ENCODE results near the gene TRAF2.
"Not testable (repeated sequence)": the region's sequence is repeated elsewhere in the genome, so short reads cannot be mapped to it uniquely, and the experiment has no call there.

The TRAF2 gene

DNA sequence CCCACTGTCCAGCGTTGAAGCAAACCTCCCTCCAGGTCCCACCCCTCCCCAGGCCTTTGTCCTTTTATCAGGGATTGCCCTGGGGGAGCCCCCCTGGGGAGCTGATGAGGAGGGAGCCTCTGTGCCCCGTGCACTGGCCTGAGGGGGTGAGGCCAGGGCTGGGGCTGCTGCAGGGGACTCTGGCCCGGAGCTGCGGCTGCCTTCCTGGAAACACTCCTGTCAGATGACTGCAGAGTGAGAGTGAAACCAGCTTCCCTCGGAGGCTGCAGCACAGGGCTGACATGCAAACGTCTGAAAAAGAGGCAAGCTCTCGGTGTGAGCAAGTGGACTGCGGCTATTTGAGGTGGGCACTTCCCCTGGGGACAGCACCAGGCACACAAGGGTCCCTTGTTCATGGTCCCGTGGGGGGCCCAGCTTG, 4.6 kb upstream of the TRAF2 start:
- DNase-seq (ENCODE audit: extremely low read depth in 1 of 2, low read depth in 1 of 2), result peak; percentile 52 to 73

DNA sequence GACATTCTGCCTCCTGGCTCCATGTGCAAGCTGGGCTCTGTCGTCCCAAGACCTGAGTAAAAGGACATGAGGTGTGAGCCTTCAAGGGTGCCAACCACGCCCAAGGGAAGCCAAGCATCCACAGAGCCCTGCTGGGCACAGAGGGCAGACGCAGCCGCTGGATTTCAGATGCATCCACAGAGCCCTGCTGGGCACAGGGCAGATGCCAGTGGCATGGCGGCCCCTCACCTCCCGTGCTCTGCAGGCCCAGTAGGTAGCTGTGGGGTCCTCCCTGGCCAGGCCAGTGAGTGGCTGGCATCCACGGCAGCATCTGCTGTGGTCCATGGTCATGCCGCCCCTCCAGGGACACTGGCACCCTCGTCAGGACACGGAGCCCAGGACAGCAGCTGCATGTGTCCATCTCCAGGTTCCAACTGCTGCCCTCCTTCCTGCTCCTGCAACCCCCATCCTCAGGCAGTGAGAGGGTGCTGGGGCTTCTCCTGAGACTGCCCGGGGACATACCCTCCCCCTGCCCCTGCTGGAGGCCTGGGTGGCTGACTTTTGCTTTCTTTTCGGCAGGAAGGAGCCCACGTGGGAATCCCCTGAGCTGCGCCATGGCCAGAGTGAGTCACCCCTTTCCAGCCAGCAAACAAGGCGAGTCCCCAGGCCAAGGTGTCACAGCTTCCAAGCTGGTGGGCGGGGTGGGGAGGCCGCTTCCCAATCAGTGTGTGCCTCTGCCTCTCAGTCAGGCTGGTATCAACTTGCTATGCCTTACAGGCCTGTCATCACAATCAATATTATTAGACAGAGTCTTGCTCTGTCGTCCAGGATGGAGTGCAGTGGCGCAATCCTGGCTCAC, 4.0 kb upstream of the TRAF2 start:
- DNase-seq (ENCODE audit: extremely low read depth in 1 of 2, low read depth in 1 of 2), result peak; percentile 81 to 93

DNA sequence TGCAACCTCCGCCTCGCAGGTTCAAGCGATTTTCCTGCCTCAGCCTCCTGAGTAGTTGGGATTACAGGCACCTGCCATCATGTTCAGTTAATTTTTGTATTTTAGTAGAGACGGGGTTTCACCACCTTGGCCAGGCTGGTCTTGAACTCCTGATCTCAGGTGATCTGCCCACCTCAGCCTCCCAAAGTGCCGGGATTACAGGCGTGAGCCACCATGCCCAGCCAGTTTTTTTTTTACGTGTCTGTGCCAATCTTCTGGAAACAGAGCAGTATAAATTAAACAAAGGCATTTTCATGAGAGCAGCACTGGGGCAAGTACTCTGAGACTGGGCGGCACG, 3.4 kb upstream of the TRAF2 start:
- not testable (repeated sequence) for DNase-seq (ENCODE audit: extremely low read depth in 1 of 2, low read depth in 1 of 2)

DNA sequence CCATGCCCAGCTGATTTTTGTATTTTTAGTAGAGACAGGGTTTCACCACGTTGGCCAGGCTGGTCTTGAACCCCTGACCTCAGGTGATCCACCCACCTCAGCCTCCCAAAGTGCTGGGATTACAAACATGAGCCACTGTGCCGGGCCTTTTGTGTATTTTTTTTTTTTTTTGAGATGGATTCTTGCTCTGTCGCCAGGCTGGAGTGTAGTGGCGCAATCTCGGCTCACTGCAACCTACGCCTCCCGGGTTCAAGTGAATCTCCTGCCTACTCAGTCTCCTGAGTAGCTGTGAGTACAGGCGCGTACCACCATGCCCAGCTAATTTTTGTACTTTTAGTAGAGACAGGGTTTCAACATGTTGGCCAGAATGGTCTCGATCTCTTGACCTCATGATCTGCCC, 2.6 kb upstream of the TRAF2 start:
- DNase-seq (ENCODE audit: extremely low read depth in 1 of 2, low read depth in 1 of 2), result not testable (repeated sequence)

DNA sequence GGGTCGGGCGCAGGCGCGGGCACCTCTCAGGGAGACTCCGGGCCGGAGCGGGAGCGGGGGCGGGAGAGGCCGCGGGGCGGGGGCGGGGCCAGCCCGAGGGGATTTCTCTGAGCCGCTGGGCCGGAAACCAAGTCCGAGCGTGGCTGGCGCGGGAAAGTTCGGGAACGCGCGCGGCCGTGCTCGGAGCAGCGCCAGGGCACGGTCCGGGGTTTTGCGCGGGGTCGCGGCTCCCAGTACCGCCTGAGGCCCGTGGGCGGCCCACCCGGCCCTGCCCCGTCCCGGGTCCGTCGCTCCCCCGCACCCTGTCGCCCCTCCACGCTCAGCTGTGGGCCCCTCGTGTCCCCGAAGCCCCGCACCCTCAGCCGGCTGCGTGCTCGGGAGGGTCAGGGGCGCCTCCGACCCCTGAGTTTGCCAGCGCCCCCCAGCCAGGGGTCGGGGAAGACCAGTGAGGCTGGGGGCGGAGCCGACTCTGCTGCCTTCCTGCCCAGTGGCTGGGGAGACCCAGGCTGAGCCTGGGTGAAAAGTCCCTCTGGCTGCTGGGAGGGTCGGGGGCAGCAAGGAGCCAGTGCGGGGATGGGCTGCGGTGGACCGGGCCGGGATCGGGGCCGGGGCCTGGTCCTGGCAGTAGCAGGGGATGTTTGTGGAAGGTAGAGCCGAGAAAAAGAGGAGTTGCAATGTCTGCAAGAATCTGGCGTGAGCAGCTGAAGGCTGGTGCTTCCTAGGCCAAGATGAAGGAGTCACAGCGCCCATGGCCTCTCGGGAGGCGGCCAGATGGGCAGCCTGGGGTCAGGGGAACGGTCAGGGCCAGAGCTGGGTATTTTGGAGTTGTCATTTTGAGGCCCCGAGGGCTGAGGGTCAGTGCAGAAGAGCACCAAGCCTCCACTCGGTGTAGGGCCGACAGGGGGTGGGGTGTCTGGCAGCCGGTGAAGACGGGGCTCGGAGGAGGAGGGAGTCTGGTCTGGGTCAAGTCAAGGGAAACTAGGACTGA, 588 bp downstream of the TRAF2 start:
- no peak for DNase-seq (ENCODE audit: extremely low read depth in 1 of 2, low read depth in 1 of 2)

DNA sequence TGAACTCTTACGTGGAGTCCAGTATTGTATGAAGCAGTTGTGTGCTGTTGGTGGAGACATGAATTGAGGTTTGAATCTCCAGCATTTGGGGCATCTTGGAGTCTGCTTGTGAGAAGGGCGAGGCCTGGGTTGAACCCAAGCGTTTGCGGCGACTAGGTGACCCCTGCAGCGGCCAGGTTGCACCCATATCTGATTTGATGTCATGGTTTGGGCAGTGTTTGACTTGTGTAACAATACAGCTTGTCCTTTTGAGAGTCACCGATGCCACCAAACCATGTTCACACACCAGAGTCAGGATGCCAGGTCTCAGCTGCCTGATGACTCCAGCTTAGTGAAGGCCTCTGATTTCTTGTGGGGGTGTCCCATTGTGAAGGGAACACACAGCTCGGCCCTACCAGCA, 2.1 kb downstream of the TRAF2 start:
- DNase-seq (ENCODE audit: extremely low read depth in 1 of 2, low read depth in 1 of 2), result no peak

DNA sequence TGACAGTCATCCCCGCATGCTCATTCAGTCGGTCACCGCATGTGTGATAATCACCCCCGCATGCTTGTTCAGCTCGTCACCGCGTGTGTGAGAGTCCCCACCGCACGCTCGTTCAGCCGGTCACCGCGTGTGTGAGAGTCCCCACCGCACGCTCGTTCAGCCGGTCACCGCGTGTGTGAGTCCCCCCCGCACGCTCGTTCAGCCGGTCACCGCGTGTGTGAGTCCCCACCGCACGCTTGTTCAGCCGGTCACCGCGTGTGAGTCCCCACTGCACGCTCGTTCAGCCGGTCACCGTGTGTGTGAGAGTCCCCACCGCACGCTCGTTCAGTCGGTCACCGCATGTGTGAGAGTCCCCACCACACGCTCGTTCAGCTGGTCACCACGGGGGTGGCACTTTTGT, 3.5 kb downstream of the TRAF2 start:
- no peak for DNase-seq (ENCODE audit: extremely low read depth in 1 of 2, low read depth in 1 of 2)

DNA sequence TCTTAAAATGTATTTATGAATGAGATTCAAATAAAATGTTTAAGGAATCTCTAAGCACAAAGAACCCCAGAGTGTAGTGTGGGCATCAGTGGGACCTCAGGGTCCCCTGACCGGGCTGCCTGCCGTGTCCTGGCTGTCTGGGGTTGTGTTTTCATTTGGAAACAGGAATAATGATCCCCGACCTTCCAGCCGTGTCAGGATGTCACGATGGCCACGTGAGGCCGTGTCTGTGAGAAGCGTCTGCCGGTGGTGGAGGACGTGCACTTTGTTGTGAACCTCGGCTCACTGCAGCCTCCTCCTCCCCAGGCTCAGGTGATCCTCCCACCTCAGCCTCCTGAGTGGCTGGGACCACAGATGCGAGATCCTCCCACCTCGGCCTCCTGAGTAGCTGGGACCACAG, 4.3 kb downstream of the TRAF2 start:
- DNase-seq (ENCODE audit: extremely low read depth in 1 of 2, low read depth in 1 of 2), result no peak

DNA sequence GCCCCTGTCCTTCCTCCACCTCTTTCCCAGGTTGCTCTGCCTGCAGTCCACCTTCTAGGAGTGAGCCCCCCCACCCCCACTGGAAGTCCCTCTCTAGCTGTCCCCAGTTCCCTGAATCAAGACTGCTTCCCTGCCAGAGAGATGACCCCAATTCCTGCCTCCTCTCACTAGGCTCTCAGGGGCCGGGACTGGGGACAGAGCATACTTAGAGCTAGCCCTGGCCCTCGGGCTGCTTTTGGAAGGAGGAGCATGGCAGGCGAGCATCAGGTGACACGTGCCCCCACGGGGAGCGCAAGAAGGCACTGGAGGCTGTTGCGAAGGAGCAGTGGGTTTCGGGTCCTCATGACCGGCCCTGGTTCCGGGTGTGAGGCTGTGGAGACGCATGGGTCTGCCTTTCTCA, 9.7 kb downstream of the TRAF2 start:
- no peak for DNase-seq (ENCODE audit: extremely low read depth in 1 of 2, low read depth in 1 of 2)

DNA sequence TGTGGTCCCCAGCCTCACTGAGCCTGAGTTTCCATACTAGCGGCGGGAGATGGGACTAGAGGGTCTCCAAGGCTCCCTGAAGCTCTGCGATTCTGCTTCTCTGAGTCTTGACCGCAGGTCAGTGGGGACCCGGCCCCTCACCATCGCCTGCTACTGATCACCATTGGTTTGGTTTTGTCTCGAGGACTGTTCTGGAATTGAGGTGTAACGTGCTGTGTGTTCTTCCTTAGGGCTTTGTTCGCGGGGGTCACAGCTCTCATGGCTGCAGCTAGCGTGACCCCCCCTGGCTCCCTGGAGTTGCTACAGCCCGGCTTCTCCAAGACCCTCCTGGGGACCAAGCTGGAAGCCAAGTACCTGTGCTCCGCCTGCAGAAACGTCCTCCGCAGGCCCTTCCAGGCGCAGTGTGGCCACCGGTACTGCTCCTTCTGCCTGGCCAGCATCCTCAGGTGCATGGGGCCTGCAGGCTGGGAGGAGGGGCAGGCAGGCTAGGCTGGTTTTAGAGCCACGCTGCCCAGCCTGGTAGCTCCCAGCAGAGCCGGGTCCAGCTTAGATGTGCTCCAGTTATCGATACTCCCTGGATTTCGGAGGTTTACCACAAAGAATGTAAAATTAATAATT, 12.3 kb downstream of the TRAF2 start:
- DNase-seq (ENCODE audit: extremely low read depth in 1 of 2, low read depth in 1 of 2), result no peak

DNA sequence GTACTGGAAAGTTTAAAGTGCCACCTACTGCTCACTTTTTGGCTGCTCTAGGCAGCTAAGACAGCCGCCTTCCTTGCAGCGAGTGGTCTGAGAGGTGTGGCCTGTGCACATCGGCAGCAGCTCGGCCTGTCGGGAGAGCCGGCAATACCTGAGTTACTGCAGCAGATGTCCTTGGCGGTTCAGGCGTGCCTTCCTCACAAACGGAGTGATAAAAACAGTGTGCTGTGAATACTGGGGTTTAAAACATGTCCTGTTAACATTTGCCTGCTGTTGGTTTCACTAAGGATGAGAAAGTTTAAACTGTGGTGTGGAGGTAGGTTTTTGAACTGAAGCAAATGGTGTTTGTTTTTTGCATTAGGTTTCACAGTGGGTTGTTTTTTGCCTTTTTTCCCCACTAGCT, 12.9 kb downstream of the TRAF2 start:
- DNase-seq (ENCODE audit: extremely low read depth in 1 of 2, low read depth in 1 of 2), result no peak

DNA sequence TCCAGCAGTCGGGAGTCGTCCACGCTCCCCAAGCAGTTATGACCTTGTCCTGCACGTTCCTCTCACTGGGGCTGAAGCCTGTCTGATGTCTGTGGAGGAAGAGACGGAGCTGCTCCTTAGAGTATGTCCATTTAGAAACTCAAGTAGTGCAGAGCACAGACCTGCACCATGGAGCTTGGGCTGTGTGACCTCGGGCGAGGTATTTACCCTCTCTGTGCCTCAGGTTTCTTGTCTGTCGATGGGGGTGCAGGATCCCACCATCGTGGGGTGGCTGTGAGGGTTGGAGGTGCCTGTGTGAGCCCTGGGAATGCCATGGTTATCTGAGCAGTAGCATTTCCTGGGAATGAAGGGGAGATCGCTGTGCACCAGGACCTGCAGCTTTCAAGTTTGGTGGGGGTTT, 14.2 kb downstream of the TRAF2 start:
- DNase-seq (ENCODE audit: extremely low read depth in 1 of 2, low read depth in 1 of 2), result no peak

DNA sequence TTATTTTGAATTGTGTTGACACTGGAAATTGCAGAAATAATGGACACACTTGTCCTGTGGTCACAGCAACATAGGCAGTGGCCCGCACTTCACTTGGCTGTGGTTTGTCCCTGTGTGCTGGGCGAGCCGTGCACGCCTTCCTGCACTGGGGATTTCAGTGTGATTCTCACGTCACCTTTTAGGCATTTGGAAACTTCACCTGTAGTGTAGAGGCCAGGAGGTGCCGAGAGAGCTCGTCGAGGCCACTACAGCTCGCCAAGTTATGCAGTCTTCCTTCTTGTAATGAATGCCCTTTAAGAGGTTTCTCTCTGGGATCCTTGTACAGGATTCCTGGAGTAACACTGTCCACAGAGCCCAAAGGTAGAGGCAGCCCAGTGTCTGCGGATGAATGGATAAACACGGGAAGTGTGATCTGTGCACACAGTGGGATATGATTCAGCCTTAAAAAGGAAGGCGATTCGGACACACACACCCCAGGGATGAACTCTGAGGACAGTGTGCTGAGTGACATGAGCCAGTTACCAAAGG, 14.7 kb downstream of the TRAF2 start:
- DNase-seq (ENCODE audit: extremely low read depth in 1 of 2, low read depth in 1 of 2), result no peak

DNA sequence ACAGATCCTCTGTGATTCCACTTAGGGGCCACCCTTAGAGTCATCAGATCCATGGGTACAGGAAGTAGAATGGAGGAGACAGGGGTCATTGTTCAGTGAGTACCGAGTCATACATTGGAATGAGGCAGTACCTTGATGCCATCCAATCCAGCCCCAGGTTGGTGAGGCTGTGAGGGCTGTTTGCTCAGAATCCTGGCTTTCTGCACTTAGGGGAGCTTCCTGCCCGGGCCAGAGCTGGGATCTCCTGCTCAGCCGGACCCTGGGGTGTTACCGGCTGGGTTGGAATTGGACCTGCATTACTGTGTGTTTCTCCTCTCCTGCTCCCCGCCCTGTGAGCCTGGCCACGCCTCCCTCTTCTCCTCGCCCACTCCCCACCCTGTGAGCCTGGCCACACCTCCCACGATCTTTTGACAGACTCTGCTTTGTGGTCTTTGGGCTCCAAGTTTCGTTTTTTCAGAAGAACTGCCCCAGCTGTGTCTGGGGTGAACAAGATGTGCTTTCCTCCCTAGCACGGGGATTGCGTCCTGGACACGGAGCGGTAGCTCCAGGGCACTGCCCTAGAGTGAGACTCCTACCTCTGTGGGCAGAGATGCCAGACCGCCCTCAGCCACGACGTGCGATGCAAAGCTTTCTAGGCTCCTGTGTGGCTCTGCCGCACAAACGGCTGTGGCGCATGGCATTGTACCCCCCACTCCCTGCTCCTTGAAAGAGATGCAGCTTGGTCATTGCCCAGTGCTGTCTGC, 15.4 kb downstream of the TRAF2 start:
- DNase-seq (ENCODE audit: extremely low read depth in 1 of 2, low read depth in 1 of 2), result peak; percentile 59 to 75

DNA sequence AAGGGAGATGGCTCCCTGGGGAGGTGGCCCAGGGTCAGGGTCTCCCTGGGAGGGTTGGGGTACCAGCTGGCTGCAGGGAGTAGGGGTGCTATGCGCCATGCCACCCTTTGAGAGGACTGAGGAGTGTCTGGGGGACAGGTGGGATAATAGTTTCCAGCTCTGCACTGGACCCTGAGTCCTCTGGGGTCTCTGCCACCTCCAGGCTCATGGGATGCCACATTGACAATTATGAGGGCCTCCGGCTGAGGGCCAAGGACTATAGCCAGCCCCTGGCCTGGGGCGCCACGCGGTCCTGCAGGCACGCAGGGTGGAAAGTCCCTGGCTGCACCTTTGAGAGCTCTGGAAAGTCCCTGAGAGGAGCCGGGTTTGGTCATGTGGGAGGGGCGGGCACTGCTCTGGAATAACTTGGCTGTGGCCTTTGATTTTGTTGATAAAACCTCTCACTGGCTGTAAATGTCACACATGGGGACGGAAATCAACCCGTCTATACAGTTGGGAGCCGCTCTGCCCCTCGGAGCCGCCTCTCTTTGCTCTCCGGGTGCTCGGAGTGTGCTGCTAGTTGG, 16.0 kb downstream of the TRAF2 start:
- DNase-seq (ENCODE audit: extremely low read depth in 1 of 2, low read depth in 1 of 2), result peak; percentile 70 to 85

DNA sequence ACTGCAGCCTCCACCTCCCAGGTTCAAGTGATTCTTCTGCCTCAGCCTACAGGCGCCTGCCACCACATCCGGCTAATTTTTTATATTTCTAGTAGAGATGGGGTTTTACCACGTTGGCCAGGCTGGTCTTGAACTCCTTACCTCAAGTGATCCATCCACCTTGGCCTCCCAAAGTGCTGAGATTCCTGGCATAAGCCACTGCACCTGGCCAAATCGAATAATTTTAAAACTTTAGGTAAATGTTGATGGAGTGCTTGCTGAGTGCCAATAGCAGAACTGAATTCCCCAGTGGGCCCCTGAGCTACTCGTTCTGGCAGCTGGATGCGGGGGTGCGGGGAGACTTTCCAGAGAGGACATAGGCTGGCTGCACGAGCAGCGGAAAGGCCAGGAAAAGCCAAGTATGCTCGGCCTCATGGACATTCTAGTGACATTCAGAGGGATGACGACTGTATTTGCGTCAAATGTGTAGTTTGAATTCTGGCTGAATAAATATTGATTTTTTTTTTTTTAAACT, 16.8 kb downstream of the TRAF2 start:
- no peak for DNase-seq (ENCODE audit: extremely low read depth in 1 of 2, low read depth in 1 of 2)

DNA sequence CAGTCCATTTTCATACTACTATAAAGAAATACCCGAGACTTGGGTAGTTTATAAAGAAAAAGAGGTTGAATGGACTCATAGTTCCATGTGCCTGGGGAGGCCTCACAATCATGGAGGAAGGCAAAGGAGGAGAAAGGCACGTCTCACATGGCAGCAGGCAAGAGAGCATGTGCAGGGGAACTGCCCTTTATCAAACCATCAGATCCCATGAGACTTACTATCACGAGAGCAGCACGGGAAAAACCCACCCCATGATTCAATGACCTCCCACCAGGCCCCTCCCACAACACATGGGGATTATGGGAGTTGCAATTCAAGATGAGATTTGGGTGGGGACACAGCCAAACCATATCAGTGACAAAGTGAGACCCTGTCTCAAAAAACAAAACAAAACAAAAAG, 19.9 kb downstream of the TRAF2 start:
- no peak for DNase-seq (ENCODE audit: extremely low read depth in 1 of 2, low read depth in 1 of 2)

DNA sequence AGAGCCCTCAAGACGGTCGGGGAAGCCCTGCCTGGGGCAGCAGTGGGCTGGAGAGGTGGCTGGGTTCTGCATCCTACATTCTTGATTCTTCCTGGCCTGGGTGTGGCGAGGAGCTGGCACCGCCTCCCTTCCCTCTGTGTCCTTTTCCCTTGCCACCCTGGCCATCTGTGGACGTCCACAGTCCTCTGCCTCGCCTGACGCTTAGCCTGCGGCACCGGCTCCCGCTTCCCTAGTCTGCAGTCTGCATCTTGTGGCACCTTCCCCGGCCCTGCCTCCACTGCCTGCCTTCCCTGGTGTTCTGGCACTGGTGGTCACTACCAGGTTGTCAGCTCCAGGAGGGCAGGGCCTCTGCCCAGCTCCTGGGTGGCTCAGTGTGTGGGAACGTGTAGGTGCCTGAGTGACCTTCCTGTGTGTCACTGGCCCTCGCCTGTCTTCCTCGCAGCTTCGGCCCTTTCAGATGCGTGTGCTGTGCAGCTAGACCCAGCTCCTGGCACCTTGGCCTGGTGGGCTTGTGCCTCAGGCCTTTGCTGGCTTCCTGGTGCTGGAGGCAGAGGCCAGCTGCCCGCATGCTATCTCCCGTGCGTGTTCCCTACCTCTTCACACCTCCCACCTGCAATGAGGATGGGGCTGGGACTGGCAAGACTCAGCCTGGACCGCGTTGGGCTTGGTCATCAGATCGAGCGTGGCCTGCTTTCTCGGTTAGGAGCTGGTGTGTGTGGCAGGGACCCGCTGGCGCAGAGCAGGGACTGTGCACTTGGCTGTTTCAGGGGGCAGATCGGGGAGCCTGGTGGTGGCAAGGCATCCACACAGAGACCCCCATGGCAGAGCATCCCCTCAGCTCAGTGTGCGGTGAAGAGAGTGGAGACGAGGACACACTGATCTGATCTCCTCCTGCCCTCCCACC, 20.9 kb downstream of the TRAF2 start:
- no peak for DNase-seq (ENCODE audit: extremely low read depth in 1 of 2, low read depth in 1 of 2)
